Stimulated activated CD4-positive, alpha-beta T cell treated with anti-CD3 and anti-CD28 coated beads, Interleukin-2, amount 100 ng/mL, for 48 hours (primary cell): ENCODE data around the gene NUP62.

Experiments
- DNase-seq, 2 donors: peaks; one replicate each; pipeline ENCODE4 v3.0.0-alpha.2; 2020

NUP62 gene

DNA sequence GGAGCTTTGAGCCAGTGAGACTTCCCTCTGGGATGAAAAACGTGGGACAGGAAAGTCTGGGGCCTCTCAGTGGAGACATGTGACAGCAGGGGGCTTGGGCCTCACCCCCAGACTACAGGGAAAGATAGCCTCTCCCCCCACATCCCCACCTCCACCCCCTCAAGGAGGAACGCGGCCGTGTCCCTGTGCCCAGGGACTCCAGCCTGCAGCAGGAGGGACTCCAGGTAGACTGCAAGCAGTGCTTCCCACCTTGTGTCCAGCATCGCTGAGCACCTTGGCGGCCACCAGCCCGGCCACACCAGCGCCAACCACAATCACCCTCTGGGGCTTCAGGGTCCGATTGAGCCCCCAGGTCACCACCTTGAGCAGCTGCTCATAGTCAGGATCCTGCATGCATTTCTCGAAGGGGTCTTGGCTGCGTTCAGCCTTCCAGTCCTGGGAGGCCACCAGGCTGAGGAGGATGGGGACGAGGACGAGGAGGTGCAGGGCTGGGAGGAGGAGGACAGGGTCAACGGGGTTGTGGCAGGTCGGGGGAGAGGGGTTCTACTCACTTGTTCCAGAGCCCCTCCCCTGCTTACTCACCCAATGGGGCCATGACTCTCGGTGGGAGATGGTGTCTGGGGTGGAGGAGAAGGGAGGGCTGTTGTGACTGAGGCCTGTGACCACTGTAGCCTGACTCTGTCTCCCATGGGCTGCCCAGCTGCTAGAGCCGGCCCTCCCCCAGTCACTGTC, 33.6 kb downstream of the NUP62 start:
- no peak for DNase-seq

DNA sequence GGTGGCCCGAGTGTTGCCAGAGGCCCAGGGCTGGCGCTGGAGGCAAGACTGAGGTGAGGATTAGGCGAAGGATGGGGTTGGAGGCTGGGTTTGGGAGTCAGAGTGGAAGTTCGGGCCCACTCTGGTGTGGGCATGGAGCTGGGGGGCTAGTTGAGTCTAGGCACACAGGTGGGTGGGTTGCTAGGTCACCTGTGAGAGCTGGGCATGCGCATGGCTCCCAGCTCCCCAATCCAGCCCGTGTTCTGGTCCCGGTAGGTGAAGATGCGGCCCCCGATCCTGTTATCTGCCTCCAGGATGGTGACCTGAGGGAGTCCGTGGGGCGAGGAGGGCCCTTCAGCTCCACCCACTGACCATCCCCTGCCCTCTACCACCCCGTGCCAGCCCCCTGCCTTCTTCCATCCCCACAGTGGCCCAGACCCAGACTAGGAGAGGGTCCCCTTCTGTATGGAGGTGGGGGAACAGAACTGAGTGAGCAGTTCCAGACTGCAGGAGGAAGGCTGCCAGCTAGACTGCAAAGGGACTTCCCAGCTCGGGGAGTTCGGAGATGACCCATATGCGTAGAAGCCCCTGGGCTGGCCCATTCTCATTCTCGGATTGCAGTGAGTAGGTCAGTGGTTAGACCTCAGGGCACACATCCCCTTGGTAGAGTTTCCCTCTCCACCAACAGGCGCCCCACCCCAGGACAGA, 34.3 kb downstream of the NUP62 start:
- DNase-seq: peak; percentile 37 to 45

DNA sequence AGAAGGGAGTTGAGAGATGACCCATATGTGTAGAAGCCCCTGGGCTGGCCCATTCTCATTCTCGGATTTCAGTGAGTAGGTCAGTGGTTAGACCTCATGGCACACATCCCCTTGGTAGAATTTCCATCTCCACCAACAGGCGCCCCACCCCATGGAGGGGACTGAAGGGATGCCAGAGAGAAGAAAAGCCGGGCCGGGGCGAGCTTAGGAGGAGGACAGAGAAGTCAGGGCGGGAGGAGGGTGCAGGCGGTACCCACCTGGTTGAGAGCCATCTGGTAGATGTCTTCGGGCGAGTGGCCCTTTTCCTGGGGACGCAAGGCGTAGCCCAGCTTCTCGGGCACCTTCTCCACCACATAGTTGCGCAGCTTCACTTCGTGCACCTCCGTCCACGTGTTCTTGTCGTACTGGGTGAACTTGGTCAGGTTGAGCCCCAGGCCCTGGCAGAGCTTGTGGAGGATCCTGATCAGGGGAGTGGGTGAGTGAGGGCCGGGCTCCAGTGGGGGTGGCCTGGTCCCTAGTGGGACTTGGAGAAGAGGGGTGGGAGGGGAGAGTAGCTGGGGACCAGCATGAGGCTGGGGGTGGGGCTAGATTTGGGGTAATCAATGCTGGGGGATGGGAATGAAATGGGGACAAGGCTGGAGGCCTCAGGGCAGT, 35.2 kb downstream of the NUP62 start:
- no peak for DNase-seq

DNA sequence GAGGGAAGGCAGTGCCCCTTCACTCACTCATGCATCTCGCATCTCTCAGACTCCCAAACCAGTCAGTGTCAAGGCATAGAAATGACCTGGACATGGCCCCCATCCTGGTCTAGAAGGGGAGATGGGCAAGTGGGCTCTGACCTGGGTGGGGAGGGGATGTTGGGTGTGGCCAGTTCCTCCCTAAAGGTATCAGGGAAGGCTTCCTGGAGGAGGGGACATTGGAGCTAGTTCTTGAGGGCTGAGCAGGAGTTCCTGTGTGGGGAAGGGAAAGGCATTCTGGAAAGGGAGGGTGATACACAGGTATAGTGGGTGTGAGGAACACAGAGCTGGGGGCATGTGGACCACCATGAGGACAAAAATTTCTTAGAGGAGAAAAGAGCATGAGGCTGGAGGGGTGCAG, 36.6 kb downstream of the NUP62 start:
- no peak for DNase-seq

DNA sequence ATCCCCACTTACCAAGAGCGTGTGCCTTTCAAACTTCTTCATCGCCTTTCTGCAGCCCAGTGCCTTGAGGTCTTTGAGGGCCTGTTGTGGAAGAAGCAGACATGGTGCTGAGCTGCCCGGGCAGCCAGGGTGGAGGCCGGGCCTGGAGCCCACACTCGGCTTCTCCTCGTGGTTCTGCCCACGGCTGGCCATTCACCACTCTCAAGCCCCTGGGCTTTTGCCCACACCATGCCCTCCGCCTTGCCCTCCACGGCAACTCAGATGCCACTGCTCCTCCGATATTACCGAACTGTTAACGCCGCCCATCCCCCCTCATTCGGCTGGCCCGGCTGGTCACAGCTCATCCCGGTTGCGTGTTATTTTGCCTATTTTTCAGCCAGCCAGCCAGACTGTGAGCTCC, 37.9 kb downstream of the NUP62 start:
- no peak for DNase-seq

- peak in 1 of 2 donors; percentile 63 for DNase-seq
Observed at GRCh38 chr19:49890349-49891311, 38.7 kb downstream of the NUP62 start.

DNA sequence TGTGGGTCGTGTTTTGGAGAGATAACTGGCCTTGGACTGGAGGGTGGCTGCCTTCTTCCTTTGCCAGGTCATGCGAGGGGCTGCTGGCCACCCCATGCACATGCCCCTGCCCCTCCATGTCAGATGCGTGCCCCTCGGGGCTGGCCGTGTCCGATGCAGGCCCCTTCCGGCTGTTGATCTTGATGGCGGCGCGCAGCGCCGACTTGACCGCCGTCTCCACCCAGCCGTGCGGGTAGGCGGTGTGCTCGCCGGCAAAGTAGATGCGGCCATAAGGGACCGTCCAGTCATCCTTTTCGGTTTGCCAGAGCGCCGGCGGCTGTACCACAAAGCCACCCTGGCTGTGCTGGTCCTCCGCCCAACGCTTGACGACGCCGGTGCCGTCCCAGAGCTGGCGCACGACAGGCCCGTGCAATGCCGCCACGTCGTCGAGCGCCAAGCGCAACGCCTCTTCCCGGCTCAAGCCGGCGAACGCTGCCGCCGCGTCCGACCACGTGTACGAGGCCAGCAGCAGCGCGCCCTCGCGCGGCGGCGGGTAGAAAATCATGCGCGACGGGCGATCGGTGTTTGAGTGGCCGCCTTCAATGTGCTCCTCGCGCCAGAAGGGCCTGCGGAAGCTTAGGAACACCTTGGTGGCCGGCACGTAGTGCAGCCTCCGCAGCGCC, 39.5 kb downstream of the NUP62 start:
- DNase-seq: peak; percentile 69 to 77

- DNase-seq: no peak
Observed at GRCh38 chr19:49889038-49889686, 40.1 kb downstream of the NUP62 start.

DNA sequence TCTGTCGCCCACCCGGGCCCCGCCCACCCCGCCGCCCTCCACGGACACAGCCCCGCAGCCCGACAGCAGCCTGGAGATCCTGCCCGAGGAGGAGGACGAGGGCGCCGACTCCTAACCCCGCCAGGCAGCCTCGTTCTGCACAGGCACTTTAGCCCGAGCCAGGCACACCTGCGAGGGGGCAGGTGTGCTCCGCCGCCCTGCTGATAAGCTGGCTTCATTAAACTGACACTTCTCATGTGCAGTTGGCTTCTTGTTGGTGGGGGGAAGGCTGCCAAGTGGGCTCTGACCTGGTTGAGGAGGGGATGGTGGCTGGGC, 40.8 kb downstream of the NUP62 start:
- DNase-seq: no peak

DNA sequence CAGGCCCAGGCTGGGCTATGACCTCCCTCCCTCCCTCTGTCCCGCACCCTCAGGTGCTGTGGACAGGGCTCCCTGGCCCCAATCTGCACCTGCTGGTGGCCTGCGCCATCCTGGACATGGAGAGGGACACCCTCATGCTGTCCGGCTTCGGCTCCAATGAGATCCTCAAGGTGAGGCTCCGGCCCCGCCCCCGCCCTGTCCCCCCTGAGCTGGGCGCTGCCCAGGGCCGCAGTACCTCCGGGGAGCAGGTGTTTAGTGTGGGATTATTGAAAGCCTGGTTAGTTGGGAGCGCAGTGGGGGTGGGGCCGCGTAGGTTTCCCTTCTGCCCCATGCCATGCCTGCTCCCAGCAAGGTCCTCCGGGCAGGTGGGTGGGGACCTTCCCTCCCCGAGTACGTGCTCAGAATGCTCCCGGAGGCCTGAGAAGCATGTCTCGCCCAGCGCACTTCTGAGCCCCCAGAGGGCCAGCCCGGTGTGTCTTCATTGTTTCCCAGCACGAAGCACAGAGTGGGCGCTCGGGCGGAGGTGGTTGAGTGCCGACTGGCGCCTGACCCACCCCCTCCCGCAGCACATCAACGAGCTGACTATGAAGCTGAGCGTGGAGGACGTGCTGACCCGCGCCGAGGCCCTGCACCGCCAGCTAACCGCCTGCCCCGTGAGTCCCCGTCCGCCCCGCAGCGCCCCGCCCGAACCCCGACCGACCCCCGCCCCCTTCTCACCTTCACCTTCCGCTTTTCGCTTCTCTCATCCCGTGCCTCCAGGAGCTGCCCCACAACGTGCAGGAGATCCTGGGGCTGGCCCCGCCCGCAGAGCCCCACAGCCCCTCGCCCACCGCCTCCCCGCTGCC, 41.4 kb downstream of the NUP62 start:
- DNase-seq: no peak

DNA sequence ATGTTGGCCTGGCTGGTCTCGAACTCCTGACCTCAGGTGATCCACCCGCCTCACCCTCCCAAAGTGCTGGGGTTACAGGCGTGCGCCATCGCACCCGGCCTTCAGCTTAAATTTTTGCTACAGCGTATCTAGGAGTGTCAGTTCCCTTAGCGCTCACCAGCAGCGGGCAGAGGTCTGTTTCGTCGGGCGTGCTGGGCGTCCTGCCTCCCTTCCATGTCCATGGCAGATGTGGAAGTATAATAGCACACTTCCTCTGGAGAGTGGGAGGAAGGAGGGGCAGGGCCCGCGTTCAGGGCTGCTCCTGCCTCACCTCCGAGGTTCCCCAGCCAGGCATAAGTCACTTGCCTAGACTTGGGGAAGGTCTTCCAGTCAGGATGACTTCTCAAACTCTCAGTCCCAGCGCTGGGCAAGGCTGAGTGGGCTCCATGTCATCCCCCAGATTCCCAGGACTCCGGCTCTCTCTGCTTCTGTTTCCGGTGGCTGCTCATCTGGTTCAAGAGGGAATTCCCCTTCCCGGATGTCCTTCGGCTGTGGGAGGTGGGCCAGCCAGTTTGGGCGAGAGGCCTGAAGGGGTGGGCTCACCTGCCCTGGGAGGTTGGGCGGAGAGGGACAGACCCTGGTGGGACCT, 42.2 kb downstream of the NUP62 start:
- no peak for DNase-seq

DNA sequence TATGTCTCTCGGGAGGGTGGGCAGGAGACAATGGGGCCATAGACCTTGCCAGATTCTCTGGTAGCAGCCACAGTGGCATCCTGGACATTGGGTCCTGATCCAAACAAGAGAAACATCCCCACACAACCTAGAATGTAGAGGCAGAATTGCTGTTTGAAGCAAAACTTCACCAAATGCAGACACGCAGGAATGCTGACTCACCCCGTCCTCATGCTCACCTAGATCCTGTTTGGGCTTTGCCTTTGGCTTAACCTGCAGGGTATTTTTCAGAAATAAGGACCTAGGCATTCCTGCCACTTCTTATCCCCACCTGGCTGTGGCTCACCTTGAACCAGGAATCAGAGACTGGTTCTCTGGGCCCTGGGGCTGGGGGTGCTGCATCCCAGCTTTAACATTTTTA, 44.5 kb downstream of the NUP62 start:
- DNase-seq: no peak

GRCh38 chr19:49884109-49884508, 45.2 kb downstream of the NUP62 start:
- no peak for DNase-seq

DNA sequence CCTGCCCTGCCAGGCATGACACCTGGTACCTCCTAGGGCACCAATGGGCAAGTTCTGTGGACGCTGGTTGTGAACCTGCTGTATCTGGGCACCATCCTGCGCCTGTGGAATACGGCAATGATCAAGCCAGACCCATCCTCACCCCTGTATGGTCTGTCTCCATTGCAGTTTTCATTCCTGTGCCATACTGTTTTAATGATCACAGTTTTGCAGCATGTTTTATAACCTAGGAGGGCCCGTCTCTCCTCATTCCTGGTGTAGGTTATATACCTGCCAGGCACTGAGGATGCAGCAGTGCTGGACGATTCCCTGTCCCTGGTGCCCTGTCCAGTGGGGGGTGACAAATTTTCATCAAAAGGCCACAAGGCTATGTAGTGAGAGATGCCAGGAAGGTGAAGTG, 46.2 kb downstream of the NUP62 start:
- no peak for DNase-seq

- DNase-seq: no peak
Observed at GRCh38 chr19:49882643-49883042, 46.7 kb downstream of the NUP62 start.

GRCh38 chr19:49881672-49882394, 47.5 kb downstream of the NUP62 start:
- no peak for DNase-seq

- no peak for DNase-seq
Observed at GRCh38 chr19:49881186-49881585, 48.1 kb downstream of the NUP62 start.

- DNase-seq: no peak
Observed at GRCh38 chr19:49880162-49880869, 49.0 kb downstream of the NUP62 start.
